ENCODE measurements around the gene GMDS.

- no peak for TF ChIP-seq CTCF (IDR thresholded peaks at IDR 0.05; ENCODE audit: extremely low read depth in 1 of 2, insufficient read depth in 1 of 2, low read depth in 1 of 2, low read length in 2 of 2)
- no peak for TF ChIP-seq POLR2AphosphoS5 (IDR thresholded peaks at IDR 0.05; ENCODE audit: insufficient read depth, low read depth, low read length)
- no peak for TF ChIP-seq JUN (IDR thresholded peaks at IDR 0.05; ENCODE audit: borderline replicate concordance, insufficient read depth, insufficient read length, low read depth)
- no peak for TF ChIP-seq POLR2A (IDR thresholded peaks at IDR 0.05; ENCODE audit: low read depth, low read length)
- no peak for TF ChIP-seq EZH2 (IDR thresholded peaks at IDR 0.05; ENCODE audit: borderline replicate concordance, low read depth, low read length, severe bottlenecking)
- no peak for TF ChIP-seq MAX (IDR thresholded peaks at IDR 0.05; ENCODE audit: insufficient read depth, insufficient read length)
- TF ChIP-seq FOS (IDR thresholded peaks at IDR 0.05; ENCODE audit: borderline replicate concordance, insufficient read depth, low read length) = no peak
- no peak for TF ChIP-seq MYC (IDR thresholded peaks at IDR 0.05; ENCODE audit: low read depth, low read length)
- no peak for TF ChIP-seq GATA2 (IDR thresholded peaks at IDR 0.05; ENCODE audit: insufficient read depth, insufficient read length, low read depth, low read length)
These were observed 284.8 kb downstream of the GMDS start for GRCh38 chr6:1960486-1961142.

All from endothelial cell of umbilical vein (primary cell).